Measurements from ENCODE around the gene ZNF512. TPM values are rescaled to one million over a fixed set of nuclear protein-coding genes. Genes with fewer than 3 reads are reported as not detected.
A peak's percentile ranks its signal among the peaks of the same experiment; 100 is the strongest.

Gene ZNF512
- total and polyA plus RNA-seq, 9 of the 15 experiments (the other 6 are each of a cell fraction or from before 2014, with no cell fraction given) = 24.7 to 101 (median 65.9) TPM

- no peak for TF ChIP-seq MCM7 (IDR thresholded peaks at IDR 0.05)
- no peak for TF ChIP-seq ZNF785 (CRISPR knock-in tag; IDR thresholded peaks at IDR 0.05)
- TF ChIP-seq, protein P1, sequence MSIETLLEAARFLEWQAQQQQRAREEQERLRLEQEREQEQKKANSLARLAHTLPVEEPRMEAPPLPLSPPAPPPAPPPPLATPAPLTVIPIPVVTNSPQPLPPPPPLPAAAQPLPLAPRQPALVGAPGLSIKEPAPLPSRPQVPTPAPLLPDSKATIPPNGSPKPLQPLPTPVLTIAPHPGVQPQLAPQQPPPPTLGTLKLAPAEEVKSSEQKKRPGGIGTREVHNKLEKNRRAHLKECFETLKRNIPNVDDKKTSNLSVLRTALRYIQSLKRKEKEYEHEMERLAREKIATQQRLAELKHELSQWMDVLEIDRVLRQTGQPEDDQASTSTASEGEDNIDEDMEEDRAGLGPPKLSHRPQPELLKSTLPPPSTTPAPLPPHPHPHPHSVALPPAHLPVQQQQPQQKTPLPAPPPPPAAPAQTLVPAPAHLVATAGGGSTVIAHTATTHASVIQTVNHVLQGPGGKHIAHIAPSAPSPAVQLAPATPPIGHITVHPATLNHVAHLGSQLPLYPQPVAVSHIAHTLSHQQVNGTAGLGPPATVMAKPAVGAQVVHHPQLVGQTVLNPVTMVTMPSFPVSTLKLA (conservative IDR thresholded peaks at IDR 0.05) = no peak
These were observed 38.6 kb upstream of the ZNF512 start (continued) for GRCh38 chr2:27544143-27544821.

- H3K79me2 ChIP-seq (ENCODE audit: control insufficient read depth, insufficient read depth, low read length) = no peaks in the 10 kb centered on the region
- H2AFZ ChIP-seq (ENCODE audit: low read depth, low read length) = no peak overlapping the region
- H3K9me1 ChIP-seq (ENCODE audit: control insufficient read depth, insufficient read depth, low read length) = no peaks in the 10 kb centered on the region
- no peak overlapping the region for H3K27ac ChIP-seq (ENCODE audit: extremely low read depth, low read depth, low read length)
- POLR2A ChIA-PET = no interaction called here
- no peak for FAIRE-seq
- no TSS peak for BruUV-seq (replicated peaks)
- intact Hi-C loops (cut with micrococcal nuclease) = no loop called here
- no peaks in the 10 kb centered on the region for H3K9me3 ChIP-seq (replicated peaks; ENCODE audit: control insufficient read depth, insufficient read depth, low read depth, low read length)
- no peak for DNase-seq (ENCODE audit: extremely low read depth in 1 of 4, low spot score in 3 of 4)
- H3K9ac ChIP-seq (ENCODE audit: insufficient read depth in 1 of 2, low read depth in 2 of 2, low read length in 2 of 2) = no peak overlapping the region
- in situ Hi-C loops (cut with MboI) = no loop called here
- H3K27me3 ChIP-seq (ENCODE audit: control insufficient read depth in 2 of 2, insufficient read depth in 2 of 2, low read length in 2 of 2) = no peaks in the 10 kb centered on the region
- H3K36me3 ChIP-seq (ENCODE audit: control insufficient read depth, insufficient read depth, low read length) = no peaks in the 10 kb centered on the region
- 73% methylated on average over 4 of the region's 5 CpGs for WGBS (ENCODE audit: insufficient coverage, low coverage, missing lambda C conversion rate)
- no peaks in the 10 kb centered on the region for H3K4me1 ChIP-seq (replicated peaks in 1 of 2; ENCODE audit: control insufficient read depth in 2 of 2, insufficient read depth in 2 of 2, low read length in 2 of 2)
- H3K4me2 ChIP-seq (ENCODE audit: insufficient read depth, low read length) = no peak overlapping the region
- H3K4me3 ChIP-seq = no peak overlapping the region
- ATAC-seq = no peak
- no peaks in the 10 kb centered on the region for H4K20me1 ChIP-seq (replicated peaks; ENCODE audit: control insufficient read depth, insufficient read depth, low read length)
- CTCF ChIA-PET (ENCODE audit: low intra/inter-chr PET ratio) = no interaction called here
- TF ChIP-seq ZBTB12 (CRISPR knock-in tag; IDR thresholded peaks at IDR 0.05) (no peak), FOXK2 (conservative IDR thresholded peaks at IDR 0.05 in 1 of 2, IDR thresholded peaks at IDR 0.05 in 1 of 2; ENCODE audit: low read depth in 2 of 2) (no peak), BCOR (IDR thresholded peaks at IDR 0.05) (0 out of 2 replicates have a peak, but pooled peaks have one; percentile 38), ZFPM2 (CRISPR knock-in tag; IDR thresholded peaks at IDR 0.05) (no peak), ZNF197 (CRISPR knock-in tag; IDR thresholded peaks at IDR 0.05; ENCODE audit: low read depth) (no peak), ZNF449 (CRISPR knock-in tag; IDR thresholded peaks at IDR 0.05) (no peak)
- TF ChIP-seq, protein P2, sequence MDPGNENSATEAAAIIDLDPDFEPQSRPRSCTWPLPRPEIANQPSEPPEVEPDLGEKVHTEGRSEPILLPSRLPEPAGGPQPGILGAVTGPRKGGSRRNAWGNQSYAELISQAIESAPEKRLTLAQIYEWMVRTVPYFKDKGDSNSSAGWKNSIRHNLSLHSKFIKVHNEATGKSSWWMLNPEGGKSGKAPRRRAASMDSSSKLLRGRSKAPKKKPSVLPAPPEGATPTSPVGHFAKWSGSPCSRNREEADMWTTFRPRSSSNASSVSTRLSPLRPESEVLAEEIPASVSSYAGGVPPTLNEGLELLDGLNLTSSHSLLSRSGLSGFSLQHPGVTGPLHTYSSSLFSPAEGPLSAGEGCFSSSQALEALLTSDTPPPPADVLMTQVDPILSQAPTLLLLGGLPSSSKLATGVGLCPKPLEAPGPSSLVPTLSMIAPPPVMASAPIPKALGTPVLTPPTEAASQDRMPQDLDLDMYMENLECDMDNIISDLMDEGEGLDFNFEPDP (CRISPR knock-in tag; IDR thresholded peaks at IDR 0.05) = no peak
- TF ChIP-seq, protein P3, sequence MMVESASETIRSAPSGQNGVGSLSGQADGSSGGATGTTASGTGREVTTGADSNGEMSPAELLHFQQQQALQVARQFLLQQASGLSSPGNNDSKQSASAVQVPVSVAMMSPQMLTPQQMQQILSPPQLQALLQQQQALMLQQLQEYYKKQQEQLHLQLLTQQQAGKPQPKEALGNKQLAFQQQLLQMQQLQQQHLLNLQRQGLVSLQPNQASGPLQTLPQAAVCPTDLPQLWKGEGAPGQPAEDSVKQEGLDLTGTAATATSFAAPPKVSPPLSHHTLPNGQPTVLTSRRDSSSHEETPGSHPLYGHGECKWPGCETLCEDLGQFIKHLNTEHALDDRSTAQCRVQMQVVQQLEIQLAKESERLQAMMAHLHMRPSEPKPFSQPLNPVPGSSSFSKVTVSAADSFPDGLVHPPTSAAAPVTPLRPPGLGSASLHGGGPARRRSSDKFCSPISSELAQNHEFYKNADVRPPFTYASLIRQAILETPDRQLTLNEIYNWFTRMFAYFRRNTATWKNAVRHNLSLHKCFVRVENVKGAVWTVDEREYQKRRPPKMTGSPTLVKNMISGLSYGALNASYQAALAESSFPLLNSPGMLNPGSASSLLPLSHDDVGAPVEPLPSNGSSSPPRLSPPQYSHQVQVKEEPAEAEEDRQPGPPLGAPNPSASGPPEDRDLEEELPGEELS (CRISPR knock-in tag; IDR thresholded peaks at IDR 0.05; ENCODE audit: borderline replicate concordance) = no peak
These were observed 37.3 kb upstream of the ZNF512 start for GRCh38 chr2:27545348-27546141.

Measured in K562 (cell line).